Measurements from ENCODE around the gene DCLK2.

GRCh38 chr4:150261571-150261970 is 183.3 kb downstream of the DCLK2 start:
- TF ChIP-seq ADNP (CRISPR knock-in tag; IDR thresholded peaks at IDR 0.05) (no peak), MIXL1 (CRISPR knock-in tag; IDR thresholded peaks at IDR 0.05) (no peak), ZNF274 (CRISPR knock-in tag; IDR thresholded peaks at IDR 0.05) (no peak), ISL2 (CRISPR knock-in tag; IDR thresholded peaks at IDR 0.05) (no peak), SMC3 (IDR thresholded peaks at IDR 0.05; ENCODE audit: low read length) (no peak), TBL1XR1 (IDR thresholded peaks at IDR 0.05; ENCODE audit: borderline replicate concordance, low read length, partially characterized antibody) (no peak), POLR2AphosphoS5 (IDR thresholded peaks at IDR 0.05; ENCODE audit: low read depth, low read length) (no peak), MAFF (IDR thresholded peaks at IDR 0.05; ENCODE audit: low read depth, low read length) (no peak)
- TF ChIP-seq, protein P1, sequence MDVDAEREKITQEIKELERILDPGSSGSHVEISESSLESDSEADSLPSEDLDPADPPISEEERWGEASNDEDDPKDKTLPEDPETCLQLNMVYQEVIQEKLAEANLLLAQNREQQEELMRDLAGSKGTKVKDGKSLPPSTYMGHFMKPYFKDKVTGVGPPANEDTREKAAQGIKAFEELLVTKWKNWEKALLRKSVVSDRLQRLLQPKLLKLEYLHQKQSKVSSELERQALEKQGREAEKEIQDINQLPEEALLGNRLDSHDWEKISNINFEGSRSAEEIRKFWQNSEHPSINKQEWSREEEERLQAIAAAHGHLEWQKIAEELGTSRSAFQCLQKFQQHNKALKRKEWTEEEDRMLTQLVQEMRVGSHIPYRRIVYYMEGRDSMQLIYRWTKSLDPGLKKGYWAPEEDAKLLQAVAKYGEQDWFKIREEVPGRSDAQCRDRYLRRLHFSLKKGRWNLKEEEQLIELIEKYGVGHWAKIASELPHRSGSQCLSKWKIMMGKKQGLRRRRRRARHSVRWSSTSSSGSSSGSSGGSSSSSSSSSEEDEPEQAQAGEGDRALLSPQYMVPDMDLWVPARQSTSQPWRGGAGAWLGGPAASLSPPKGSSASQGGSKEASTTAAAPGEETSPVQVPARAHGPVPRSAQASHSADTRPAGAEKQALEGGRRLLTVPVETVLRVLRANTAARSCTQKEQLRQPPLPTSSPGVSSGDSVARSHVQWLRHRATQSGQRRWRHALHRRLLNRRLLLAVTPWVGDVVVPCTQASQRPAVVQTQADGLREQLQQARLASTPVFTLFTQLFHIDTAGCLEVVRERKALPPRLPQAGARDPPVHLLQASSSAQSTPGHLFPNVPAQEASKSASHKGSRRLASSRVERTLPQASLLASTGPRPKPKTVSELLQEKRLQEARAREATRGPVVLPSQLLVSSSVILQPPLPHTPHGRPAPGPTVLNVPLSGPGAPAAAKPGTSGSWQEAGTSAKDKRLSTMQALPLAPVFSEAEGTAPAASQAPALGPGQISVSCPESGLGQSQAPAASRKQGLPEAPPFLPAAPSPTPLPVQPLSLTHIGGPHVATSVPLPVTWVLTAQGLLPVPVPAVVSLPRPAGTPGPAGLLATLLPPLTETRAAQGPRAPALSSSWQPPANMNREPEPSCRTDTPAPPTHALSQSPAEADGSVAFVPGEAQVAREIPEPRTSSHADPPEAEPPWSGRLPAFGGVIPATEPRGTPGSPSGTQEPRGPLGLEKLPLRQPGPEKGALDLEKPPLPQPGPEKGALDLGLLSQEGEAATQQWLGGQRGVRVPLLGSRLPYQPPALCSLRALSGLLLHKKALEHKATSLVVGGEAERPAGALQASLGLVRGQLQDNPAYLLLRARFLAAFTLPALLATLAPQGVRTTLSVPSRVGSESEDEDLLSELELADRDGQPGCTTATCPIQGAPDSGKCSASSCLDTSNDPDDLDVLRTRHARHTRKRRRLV (CRISPR knock-in tag; IDR thresholded peaks at IDR 0.05) = no peak
- TF ChIP-seq, protein P2, sequence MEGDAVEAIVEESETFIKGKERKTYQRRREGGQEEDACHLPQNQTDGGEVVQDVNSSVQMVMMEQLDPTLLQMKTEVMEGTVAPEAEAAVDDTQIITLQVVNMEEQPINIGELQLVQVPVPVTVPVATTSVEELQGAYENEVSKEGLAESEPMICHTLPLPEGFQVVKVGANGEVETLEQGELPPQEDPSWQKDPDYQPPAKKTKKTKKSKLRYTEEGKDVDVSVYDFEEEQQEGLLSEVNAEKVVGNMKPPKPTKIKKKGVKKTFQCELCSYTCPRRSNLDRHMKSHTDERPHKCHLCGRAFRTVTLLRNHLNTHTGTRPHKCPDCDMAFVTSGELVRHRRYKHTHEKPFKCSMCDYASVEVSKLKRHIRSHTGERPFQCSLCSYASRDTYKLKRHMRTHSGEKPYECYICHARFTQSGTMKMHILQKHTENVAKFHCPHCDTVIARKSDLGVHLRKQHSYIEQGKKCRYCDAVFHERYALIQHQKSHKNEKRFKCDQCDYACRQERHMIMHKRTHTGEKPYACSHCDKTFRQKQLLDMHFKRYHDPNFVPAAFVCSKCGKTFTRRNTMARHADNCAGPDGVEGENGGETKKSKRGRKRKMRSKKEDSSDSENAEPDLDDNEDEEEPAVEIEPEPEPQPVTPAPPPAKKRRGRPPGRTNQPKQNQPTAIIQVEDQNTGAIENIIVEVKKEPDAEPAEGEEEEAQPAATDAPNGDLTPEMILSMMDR (CRISPR knock-in tag; IDR thresholded peaks at IDR 0.05) = no peak
